SK-N-SH treated with all-trans-retinoic acid at 6 μM for 48 hours (cell line): Measurements from ENCODE around the gene B9D1.
"Not testable (repeated sequence)": the region's sequence is repeated elsewhere in the genome, so short reads cannot be mapped to it uniquely, and the experiment has no call there.

Experiments
- ATAC-seq: fragments of 200-7000 bp; cut with Tn5 transposase; 3 replicates; pipeline ENCODE4 v1.9.1; 2020; ENCODE audit warnings: mild to moderate bottlenecking, moderate library complexity
- ARNTL ChIP-seq: fragments of 450-650 bp; formaldehyde crosslinking; IDR thresholded peaks from 2 replicates; pipeline ENCODE4 v1.5.0; 2020; ENCODE audit warnings: low read depth, mild to moderate bottlenecking, moderate library complexity, borderline replicate concordance
- BACH2 ChIP-seq: fragments of 250-450 bp; sonication (Bioruptor Pico); IDR thresholded peaks from 2 replicates; pipeline ENCODE4 v1.9.0; 2021; ENCODE audit warnings: mild to moderate bottlenecking, borderline replicate concordance
- CSDC2 ChIP-seq: fragments of 250-450 bp; sonication (Bioruptor Pico); IDR thresholded peaks from 2 replicates; pipeline ENCODE4 v1.5.0; 2020; ENCODE audit warnings: mild to moderate bottlenecking, moderate library complexity
- GLIS3 ChIP-seq: fragments of 250-450 bp; sonication (Bioruptor Pico); IDR thresholded peaks from 2 replicates; pipeline ENCODE4 v1.5.0; 2020; ENCODE audit warnings: mild to moderate bottlenecking, moderate library complexity
- ISL1 ChIP-seq: fragments of 250-450 bp; sonication (Bioruptor Pico); IDR thresholded peaks from 2 replicates; pipeline ENCODE4 v2.1.2; 2022; ENCODE audit warnings: mild to moderate bottlenecking, moderate library complexity
- OSR1 ChIP-seq: fragments of 250-450 bp; sonication (Bioruptor Pico); IDR thresholded peaks from 2 replicates; pipeline ENCODE4 v1.8.0; 2022; ENCODE audit warnings: moderate library complexity, mild to moderate bottlenecking, inconsistent platforms
- PPARA ChIP-seq: fragments of 250-450 bp; sonication (Bioruptor Pico); IDR thresholded peaks from 2 replicates; pipeline ENCODE4 v1.5.0; 2020; ENCODE audit warnings: mild to moderate bottlenecking, borderline replicate concordance
- RARB ChIP-seq: fragments of 250-450 bp; sonication (Bioruptor Pico); IDR thresholded peaks from 2 replicates; pipeline ENCODE4 v1.8.0; 2021; ENCODE audit warnings: mild to moderate bottlenecking, moderate library complexity
- ZFP3 ChIP-seq: fragments of 250-450 bp; sonication (Bioruptor Pico); IDR thresholded peaks from 2 replicates; pipeline ENCODE4 v1.5.0; 2020; ENCODE audit warnings: mild to moderate bottlenecking, moderate library complexity
- ZNF565 ChIP-seq: fragments of 450-650 bp; formaldehyde crosslinking; conservative IDR thresholded peaks from 2 replicates; pipeline ENCODE4 v1.5.0; 2020; ENCODE audit warnings: low read depth, mild to moderate bottlenecking, moderate library complexity
- ZNF70 ChIP-seq: fragments of 450-650 bp; formaldehyde crosslinking; IDR thresholded peaks from 2 replicates; pipeline ENCODE4 v1.5.0; 2020; ENCODE audit warnings: mild to moderate bottlenecking, moderate library complexity
- ZNF8 ChIP-seq: fragments of 450-650 bp; formaldehyde crosslinking; IDR thresholded peaks from 2 replicates; pipeline ENCODE4 v1.5.0; 2020; ENCODE audit warnings: mild to moderate bottlenecking, moderate library complexity
- TF ChIP-seq, protein P1 (sequence below): fragments of 250-450 bp; sonication (Bioruptor Pico); IDR thresholded peaks from 2 replicates; pipeline ENCODE4 v1.8.0; 2020; ENCODE audit warnings: mild to moderate bottlenecking, moderate library complexity, borderline replicate concordance
- TF ChIP-seq, protein P2 (sequence below): fragments of 250-450 bp; sonication (Bioruptor Pico); IDR thresholded peaks from 2 replicates; pipeline ENCODE4 v1.8.0; 2021; ENCODE audit warnings: low read depth, mild to moderate bottlenecking, moderate library complexity, borderline replicate concordance
- TF ChIP-seq, protein P3 (sequence below): fragments of 250-450 bp; sonication (Bioruptor Pico); IDR thresholded peaks from 2 replicates; pipeline ENCODE4 v1.5.0; 2020; ENCODE audit warnings: mild to moderate bottlenecking, moderate library complexity
- TF ChIP-seq, protein P4 (sequence below): fragments of 250-450 bp; sonication (Bioruptor Pico); IDR thresholded peaks from 2 replicates; pipeline ENCODE4 v1.5.1; 2021; ENCODE audit warnings: mild to moderate bottlenecking, moderate library complexity

Gene B9D1

GRCh38 chr17:19357761-19358160 lies 4.8 kb downstream of the B9D1 start:
- TF ChIP-seq RARB (CRISPR knock-in tag) (no peak), ISL1 (CRISPR knock-in tag) (no peak), BACH2 (CRISPR knock-in tag) (no peak), CSDC2 (CRISPR knock-in tag) (no peak), ARNTL (CRISPR knock-in tag) (no peak), ZFP3 (CRISPR knock-in tag) (no peak), OSR1 (CRISPR knock-in tag) (no peak), PPARA (CRISPR knock-in tag) (no peak), ZNF565 (no peak), ZNF70 (no peak)
- TF ChIP-seq, protein P1, sequence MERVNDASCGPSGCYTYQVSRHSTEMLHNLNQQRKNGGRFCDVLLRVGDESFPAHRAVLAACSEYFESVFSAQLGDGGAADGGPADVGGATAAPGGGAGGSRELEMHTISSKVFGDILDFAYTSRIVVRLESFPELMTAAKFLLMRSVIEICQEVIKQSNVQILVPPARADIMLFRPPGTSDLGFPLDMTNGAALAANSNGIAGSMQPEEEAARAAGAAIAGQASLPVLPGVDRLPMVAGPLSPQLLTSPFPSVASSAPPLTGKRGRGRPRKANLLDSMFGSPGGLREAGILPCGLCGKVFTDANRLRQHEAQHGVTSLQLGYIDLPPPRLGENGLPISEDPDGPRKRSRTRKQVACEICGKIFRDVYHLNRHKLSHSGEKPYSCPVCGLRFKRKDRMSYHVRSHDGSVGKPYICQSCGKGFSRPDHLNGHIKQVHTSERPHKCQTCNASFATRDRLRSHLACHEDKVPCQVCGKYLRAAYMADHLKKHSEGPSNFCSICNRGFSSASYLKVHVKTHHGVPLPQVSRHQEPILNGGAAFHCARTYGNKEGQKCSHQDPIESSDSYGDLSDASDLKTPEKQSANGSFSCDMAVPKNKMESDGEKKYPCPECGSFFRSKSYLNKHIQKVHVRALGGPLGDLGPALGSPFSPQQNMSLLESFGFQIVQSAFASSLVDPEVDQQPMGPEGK (CRISPR knock-in tag) = no peak
- TF ChIP-seq, protein P2, sequence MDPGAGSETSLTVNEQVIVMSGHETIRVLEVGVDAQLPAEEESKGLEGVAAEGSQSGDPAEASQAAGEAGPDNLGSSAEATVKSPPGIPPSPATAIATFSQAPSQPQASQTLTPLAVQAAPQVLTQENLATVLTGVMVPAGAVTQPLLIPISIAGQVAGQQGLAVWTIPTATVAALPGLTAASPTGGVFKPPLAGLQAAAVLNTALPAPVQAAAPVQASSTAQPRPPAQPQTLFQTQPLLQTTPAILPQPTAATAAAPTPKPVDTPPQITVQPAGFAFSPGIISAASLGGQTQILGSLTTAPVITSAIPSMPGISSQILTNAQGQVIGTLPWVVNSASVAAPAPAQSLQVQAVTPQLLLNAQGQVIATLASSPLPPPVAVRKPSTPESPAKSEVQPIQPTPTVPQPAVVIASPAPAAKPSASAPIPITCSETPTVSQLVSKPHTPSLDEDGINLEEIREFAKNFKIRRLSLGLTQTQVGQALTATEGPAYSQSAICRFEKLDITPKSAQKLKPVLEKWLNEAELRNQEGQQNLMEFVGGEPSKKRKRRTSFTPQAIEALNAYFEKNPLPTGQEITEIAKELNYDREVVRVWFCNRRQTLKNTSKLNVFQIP = no peak
- TF ChIP-seq, protein P3, sequence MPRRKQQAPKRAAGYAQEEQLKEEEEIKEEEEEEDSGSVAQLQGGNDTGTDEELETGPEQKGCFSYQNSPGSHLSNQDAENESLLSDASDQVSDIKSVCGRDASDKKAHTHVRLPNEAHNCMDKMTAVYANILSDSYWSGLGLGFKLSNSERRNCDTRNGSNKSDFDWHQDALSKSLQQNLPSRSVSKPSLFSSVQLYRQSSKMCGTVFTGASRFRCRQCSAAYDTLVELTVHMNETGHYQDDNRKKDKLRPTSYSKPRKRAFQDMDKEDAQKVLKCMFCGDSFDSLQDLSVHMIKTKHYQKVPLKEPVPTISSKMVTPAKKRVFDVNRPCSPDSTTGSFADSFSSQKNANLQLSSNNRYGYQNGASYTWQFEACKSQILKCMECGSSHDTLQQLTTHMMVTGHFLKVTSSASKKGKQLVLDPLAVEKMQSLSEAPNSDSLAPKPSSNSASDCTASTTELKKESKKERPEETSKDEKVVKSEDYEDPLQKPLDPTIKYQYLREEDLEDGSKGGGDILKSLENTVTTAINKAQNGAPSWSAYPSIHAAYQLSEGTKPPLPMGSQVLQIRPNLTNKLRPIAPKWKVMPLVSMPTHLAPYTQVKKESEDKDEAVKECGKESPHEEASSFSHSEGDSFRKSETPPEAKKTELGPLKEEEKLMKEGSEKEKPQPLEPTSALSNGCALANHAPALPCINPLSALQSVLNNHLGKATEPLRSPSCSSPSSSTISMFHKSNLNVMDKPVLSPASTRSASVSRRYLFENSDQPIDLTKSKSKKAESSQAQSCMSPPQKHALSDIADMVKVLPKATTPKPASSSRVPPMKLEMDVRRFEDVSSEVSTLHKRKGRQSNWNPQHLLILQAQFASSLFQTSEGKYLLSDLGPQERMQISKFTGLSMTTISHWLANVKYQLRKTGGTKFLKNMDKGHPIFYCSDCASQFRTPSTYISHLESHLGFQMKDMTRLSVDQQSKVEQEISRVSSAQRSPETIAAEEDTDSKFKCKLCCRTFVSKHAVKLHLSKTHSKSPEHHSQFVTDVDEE (CRISPR knock-in tag) = no peak
- TF ChIP-seq, protein P4, sequence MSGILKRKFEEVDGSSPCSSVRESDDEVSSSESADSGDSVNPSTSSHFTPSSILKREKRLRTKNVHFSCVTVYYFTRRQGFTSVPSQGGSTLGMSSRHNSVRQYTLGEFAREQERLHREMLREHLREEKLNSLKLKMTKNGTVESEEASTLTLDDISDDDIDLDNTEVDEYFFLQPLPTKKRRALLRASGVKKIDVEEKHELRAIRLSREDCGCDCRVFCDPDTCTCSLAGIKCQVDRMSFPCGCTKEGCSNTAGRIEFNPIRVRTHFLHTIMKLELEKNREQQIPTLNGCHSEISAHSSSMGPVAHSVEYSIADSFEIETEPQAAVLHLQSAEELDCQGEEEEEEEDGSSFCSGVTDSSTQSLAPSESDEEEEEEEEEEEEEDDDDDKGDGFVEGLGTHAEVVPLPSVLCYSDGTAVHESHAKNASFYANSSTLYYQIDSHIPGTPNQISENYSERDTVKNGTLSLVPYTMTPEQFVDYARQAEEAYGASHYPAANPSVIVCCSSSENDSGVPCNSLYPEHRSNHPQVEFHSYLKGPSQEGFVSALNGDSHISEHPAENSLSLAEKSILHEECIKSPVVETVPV (CRISPR knock-in tag) = no peak
- ATAC-seq = no peak

GRCh38 chr17:19357351-19357750 lies 5.2 kb downstream of the B9D1 start:
- ATAC-seq = no peak
- TF ChIP-seq ARNTL (CRISPR knock-in tag) = no peak
- no peak for TF ChIP-seq ZNF70
- no peak for TF ChIP-seq ZFP3 (CRISPR knock-in tag)
- TF ChIP-seq ISL1 (CRISPR knock-in tag) = no peak

DNA sequence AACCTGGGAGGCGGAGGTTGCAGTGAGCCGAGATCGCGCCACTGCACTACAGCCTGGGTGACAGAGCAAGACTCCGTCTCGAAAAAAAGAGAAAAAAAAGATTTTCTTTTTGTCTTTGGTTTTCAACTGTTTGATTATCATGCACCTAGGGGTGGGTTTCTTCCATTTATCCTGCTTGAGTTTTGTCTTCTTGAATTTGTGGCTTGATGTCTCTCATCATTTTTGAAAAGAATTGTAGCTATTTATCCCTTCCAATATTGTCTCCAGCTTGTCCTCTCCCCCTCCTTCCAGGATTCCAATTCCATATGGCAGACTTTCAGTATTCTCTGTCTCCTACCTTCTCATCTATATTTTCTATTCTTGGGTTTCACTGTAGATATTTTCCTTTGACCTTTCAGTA lies 7.8 kb downstream of the B9D1 start:
- no peak for ATAC-seq
- TF ChIP-seq RARB (CRISPR knock-in tag) = no peak
- TF ChIP-seq OSR1 (CRISPR knock-in tag) = no peak
- TF ChIP-seq, protein P4 (CRISPR knock-in tag) = no peak
- TF ChIP-seq, protein P2 = no peak
- TF ChIP-seq CSDC2 (CRISPR knock-in tag) = no peak
- no peak for TF ChIP-seq ZFP3 (CRISPR knock-in tag)
- TF ChIP-seq ARNTL (CRISPR knock-in tag) = no peak
- TF ChIP-seq GLIS3 (CRISPR knock-in tag) = no peak
- no peak for TF ChIP-seq ZNF8 (CRISPR knock-in tag)
- TF ChIP-seq PPARA (CRISPR knock-in tag) = no peak
- TF ChIP-seq, protein P1 (CRISPR knock-in tag) = no peak
- TF ChIP-seq, all 23 proteins: peak for 0

DNA sequence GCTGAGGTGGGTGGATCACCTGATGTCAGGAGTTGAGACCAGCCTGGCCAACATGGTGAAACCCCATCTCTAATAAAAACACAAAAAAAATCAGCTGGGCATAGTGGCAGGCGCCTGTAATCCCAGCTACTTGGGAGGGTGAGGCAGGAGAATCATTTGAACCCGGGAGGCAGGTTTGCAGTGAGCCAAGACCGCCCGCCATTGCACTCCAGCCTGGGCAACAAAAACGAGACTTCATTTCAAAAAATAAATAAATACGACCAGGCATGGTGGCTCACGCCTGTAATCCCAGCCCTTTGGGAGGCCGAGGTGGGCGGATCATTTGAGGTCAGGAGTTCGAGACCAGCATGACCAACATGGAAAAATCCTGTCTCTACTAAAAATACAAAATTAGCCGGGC lies 9.1 kb downstream of the B9D1 start:
- not testable (repeated sequence) for ATAC-seq
